Raji (cell line): Measurements from ENCODE around the gene GAL3ST2.

Experiments
- POLR2A ChIP-seq: IDR thresholded peaks from 2 replicates; pipeline ENCODE4 v1.6.1; 2011; ENCODE audit warnings: low read depth, low read length, control low read depth; ENCODE audit not compliant: insufficient read depth

Gene GAL3ST2

DNA sequence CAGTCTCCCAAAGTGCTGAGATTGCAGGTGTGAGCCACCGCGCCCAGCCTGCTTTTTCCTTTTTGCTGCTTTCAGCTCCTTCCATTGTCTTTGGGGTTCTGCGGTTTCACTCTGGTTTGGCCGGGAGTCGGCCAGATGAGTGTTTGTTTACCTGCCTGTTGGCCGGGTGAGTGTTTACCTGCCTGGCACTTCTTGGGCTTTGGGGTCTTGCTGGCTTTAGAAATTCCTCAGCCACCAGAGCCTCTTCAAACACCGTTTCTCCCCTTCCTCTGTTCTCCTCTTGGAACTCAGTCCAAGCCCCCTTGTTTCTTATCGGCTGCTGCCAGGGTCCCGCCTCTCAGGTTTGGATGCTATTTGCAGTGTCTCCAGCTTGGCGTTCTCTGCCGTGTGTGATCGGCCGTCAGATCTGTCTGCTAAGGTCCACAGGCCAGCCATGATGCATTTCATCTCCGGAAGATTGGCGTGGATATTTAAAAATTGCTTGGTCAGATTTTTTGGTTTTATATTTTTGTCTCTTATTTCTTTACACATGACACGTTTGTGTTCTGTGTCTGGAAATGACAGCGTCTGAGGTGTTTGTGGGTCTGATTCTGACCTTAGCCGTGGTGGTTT lies 14.2 kb upstream of the GAL3ST2 start:
- TF ChIP-seq POLR2A, result no peak

DNA sequence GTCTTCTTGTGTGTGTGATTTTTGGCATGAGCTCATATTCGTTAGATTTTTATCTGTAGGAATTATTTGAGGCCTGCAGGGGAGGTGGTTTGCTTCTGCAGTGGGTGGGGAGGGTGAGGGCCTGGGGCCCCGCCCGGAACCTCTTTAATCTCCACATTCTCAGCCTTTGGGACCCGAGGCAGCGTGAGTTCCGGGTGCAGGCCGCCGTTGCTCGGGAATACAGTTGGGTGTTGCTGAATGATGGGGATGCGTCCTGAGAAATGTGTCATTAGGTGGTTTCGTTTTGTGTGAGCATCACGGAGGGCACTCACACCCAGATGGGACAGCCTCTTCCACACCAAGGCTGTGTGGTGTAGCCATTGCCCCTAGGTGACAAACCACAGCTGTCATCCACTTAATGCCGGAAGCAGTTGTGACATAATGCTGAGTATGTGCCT lies 13.7 kb upstream of the GAL3ST2 start:
- TF ChIP-seq POLR2A, result no peak

DNA sequence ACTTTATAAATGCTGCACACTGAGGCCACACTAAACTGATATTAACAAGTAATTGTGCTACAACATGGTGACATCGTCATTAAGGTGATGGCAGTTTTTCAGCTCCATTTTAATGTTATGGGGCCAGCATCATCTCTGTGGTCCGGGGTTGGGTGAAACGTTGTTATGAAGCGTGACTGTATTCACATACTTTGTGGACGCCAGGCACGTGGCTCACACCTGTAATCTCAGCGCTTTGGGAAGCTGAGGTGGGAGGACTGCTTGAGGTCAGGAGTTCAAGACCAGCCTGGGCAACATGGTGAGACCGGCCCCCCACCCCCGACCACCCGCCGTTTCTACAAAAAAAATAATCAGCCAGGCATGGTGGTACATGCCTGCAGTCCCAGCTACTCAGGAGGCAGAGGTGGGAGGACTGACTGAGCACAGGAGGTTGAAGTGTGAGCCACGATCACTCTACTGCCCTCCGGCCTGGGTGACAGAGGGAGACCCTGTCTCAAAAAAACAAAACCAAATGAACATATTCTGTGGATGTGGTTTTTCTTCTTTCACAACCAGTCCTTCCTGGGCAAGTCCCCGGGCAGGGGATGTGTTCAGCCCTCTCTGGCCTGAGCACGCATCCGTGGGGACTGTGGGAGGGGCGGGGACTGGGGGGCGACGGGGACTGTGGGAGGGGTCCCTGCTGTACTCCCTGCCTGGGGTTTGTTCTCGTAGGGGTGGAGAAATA lies 12.9 kb upstream of the GAL3ST2 start:
- no peak for TF ChIP-seq POLR2A

GRCh38 chr2:241764275-241765241 lies 12.1 kb upstream of the GAL3ST2 start:
- TF ChIP-seq POLR2A, result no peak

- no peak for TF ChIP-seq POLR2A
Observed at GRCh38 chr2:241767464-241768250, 9.0 kb upstream of the GAL3ST2 start.

- no peak for TF ChIP-seq POLR2A
Observed at GRCh38 chr2:241768251-241768711, 8.3 kb upstream of the GAL3ST2 start.

GRCh38 chr2:241768850-241769249 lies 7.8 kb upstream of the GAL3ST2 start:
- no peak for TF ChIP-seq POLR2A

DNA sequence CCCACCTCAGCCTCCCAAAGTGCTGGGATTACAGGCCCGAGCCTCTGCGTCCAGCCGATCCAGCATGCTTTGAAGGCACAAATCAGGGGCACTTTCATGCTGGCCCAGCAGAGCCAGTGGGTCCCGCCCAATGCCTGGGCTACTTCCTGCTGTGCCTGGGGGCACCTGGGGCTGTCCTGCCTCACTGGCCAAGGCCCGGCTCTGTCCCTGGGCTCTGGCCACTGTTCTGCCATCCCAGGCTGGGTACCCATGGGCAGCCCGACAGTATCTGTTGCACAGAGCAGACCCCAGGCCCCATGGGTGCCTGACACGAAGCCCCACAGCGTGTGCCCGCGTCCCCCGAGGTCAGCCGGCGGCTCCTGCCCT lies 6.8 kb upstream of the GAL3ST2 start:
- TF ChIP-seq POLR2A, result no peak

GRCh38 chr2:241770185-241770935 lies 6.3 kb upstream of the GAL3ST2 start:
- TF ChIP-seq POLR2A, result no peak

- TF ChIP-seq POLR2A, result no peak
Observed at GRCh38 chr2:241770936-241771285, 5.7 kb upstream of the GAL3ST2 start.

GRCh38 chr2:241771286-241772062 lies 5.1 kb upstream of the GAL3ST2 start:
- no peak for TF ChIP-seq POLR2A

GRCh38 chr2:241772063-241772499 lies 4.5 kb upstream of the GAL3ST2 start:
- no peak for TF ChIP-seq POLR2A
